A549 (cell line): ENCODE data around the gene MPPED1. TPM values are rescaled to one million over a fixed set of nuclear protein-coding genes. Genes with fewer than 3 reads are reported as not detected.

Experiments used
- ATAC-seq, 2 experiments: fragments of 200-7000 bp in 1 of 2; fragments of >200 bp in 1 of 2; cut with Nextera tagmentation in 1 of 2; cut with Tn5 transposase in 1 of 2; 3 replicates each; pipeline versions ENCODE4 v1.8.0 to v1.9.1; 2018 to 2020; ENCODE audit warnings: mild to moderate bottlenecking in 1 of 2, moderate library complexity in 1 of 2
- CTCF ChIA-PET: fragments of 300-600 bp; sonication (Branson Sonifier 250); formaldehyde crosslinking; extraction: SDS; loops from one replicate; lab custom pipeline; 2021; ENCODE audit warnings: antibody characterized with exemption, inconsistent platforms; lab: Yijun Ruan, JAX
- POLR2A ChIA-PET: fragments of 350-600 bp; formaldehyde crosslinking; extraction: SDS; loops from one replicate; lab custom pipeline; 2021; ENCODE audit warnings: antibody characterized with exemption, inconsistent platforms; lab: Yijun Ruan, JAX
- DNase-seq, 2 experiments: peaks; one replicate each; pipeline versions ENCODE4 v3.0.0 to v3.0.0-alpha.2; 2011 to 2016; ENCODE audit warnings: low read depth in 1 of 2, low spot score in 1 of 2
- FAIRE-seq: peaks from 2 replicates; lab custom pipeline; 2011; peaks lifted over from hg19 to GRCh38; lab: Jason Lieb, UNC
- H3K27ac ChIP-seq, 2 experiments: fragments of >200 bp; sonication (Bioruptor Twin); formaldehyde crosslinking; 3 replicates each; pipeline ENCODE4 v1.5.1; 2016 to 2017
- H3K4me1 ChIP-seq: fragments of >200 bp; sonication (Bioruptor Twin); formaldehyde crosslinking; 3 replicates; pipeline ENCODE4 v1.6.1; 2016
- H3K4me2 ChIP-seq: fragments of >200 bp; sonication (Bioruptor Twin); formaldehyde crosslinking; 3 replicates; pipeline ENCODE4 v1.6.1; 2016
- H3K4me3 ChIP-seq: fragments of >200 bp; sonication (Bioruptor Twin); formaldehyde crosslinking; 3 replicates; pipeline ENCODE4 v1.5.1; 2016
- H3K9me3 ChIP-seq: fragments of >200 bp; sonication (Bioruptor Twin); formaldehyde crosslinking; 3 replicates; pipeline ENCODE4 v1.6.1; 2016
- EHF ChIP-seq: fragments of 250-450 bp; sonication (Bioruptor Pico); IDR thresholded peaks from 2 replicates; pipeline ENCODE4 v1.5.0; 2020; ENCODE audit warnings: mild to moderate bottlenecking
- EP300 ChIP-seq, 2 experiments: fragments of >200 bp; sonication (Bioruptor Twin); formaldehyde crosslinking; IDR thresholded peaks; 2 replicates in 1 of 2; 3 replicates in 1 of 2; pipeline ENCODE4 v1.6.1; 2016 to 2017
- ESRRA ChIP-seq: fragments of 150-350 bp; IDR thresholded peaks from 2 replicates; pipeline ENCODE4 v1.6.1; 2014; ENCODE audit warnings: mild to moderate bottlenecking, low read length, borderline replicate concordance
- FOSB ChIP-seq: fragments of 250-450 bp; sonication (Bioruptor Pico); IDR thresholded peaks from 2 replicates; pipeline ENCODE4 v1.5.0; 2020; ENCODE audit warnings: mild to moderate bottlenecking, moderate library complexity
- FOSL2 ChIP-seq, 2 experiments: fragments of 450-650 bp in 1 of 2; fragments of >200 bp in 1 of 2; sonication (Bioruptor Twin) in 1 of 2; formaldehyde crosslinking; IDR thresholded peaks; 2 replicates each; pipeline versions ENCODE4 v1.5.0 to v1.6.1; 2016 to 2020; ENCODE audit warnings: mild to moderate bottlenecking in 1 of 2, moderate library complexity in 1 of 2
- FOXS1 ChIP-seq: fragments of 250-450 bp; sonication (Bioruptor Pico); IDR thresholded peaks from 2 replicates; pipeline ENCODE4 v1.5.0; 2020; ENCODE audit warnings: mild to moderate bottlenecking, moderate library complexity
- HEYL ChIP-seq: fragments of 250-450 bp; sonication (Bioruptor Pico); IDR thresholded peaks from 2 replicates; pipeline ENCODE4 v1.8.0; 2021; ENCODE audit warnings: mild to moderate bottlenecking, moderate library complexity
- HOXB5 ChIP-seq: fragments of 250-450 bp; sonication (Bioruptor Pico); IDR thresholded peaks from 2 replicates; pipeline ENCODE4 v1.5.0; 2020; ENCODE audit warnings: mild to moderate bottlenecking, moderate library complexity
- MYC ChIP-seq: IDR thresholded peaks from 2 replicates; pipeline ENCODE4 v1.6.1; 2012; ENCODE audit warnings: mild to moderate bottlenecking, inconsistent platforms, low read length, improper control_type of control experiment, borderline replicate concordance
- NPAS2 ChIP-seq: fragments of 250-450 bp; sonication (Bioruptor Pico); IDR thresholded peaks from 2 replicates; pipeline ENCODE4 v1.8.0; 2022; ENCODE audit warnings: mild to moderate bottlenecking, moderate library complexity, borderline replicate concordance
- POLR2AphosphoS2 ChIP-seq: conservative IDR thresholded peaks from 2 replicates; pipeline ENCODE4 v1.6.1; 2012; ENCODE audit warnings: low read length, improper control_type of control experiment, inconsistent platforms
- RARB ChIP-seq: fragments of 250-450 bp; sonication (Bioruptor Pico); IDR thresholded peaks from 2 replicates; pipeline ENCODE4 v1.8.0; 2021; ENCODE audit warnings: mild to moderate bottlenecking, moderate library complexity
- RFX5 ChIP-seq: fragments of 450-650 bp; IDR thresholded peaks from 2 replicates; pipeline ENCODE4 v1.7.1; 2014; ENCODE audit warnings: antibody characterized with exemption, mild to moderate bottlenecking, moderate library complexity
- SMC3 ChIP-seq: fragments of >200 bp; sonication (Bioruptor Twin); formaldehyde crosslinking; IDR thresholded peaks from 3 replicates; pipeline ENCODE4 v1.6.1; 2018; ENCODE audit warnings: inconsistent platforms
- TFCP2L1 ChIP-seq: fragments of 250-450 bp; sonication (Bioruptor Pico); IDR thresholded peaks from 2 replicates; pipeline ENCODE4 v1.5.0; 2021; ENCODE audit warnings: mild to moderate bottlenecking
- TP53 ChIP-seq: fragments of 250-450 bp; sonication (Bioruptor Pico); IDR thresholded peaks from 2 replicates; pipeline ENCODE4 v1.5.0; 2021; ENCODE audit warnings: mild to moderate bottlenecking, moderate library complexity
- ZC3H11A ChIP-seq: fragments of 450-650 bp; IDR thresholded peaks from 2 replicates; pipeline ENCODE4 v1.6.1; 2014; ENCODE audit warnings: antibody characterized with exemption, mild to moderate bottlenecking
- ZSCAN20 ChIP-seq: fragments of 250-450 bp; sonication (Bioruptor Pico); IDR thresholded peaks from 2 replicates; pipeline ENCODE4 v1.8.0; 2022; ENCODE audit warnings: mild to moderate bottlenecking, moderate library complexity
- WGBS: methylation state at CpG from one replicate; pipeline ENCODE4 v1.1.6; 2017; ENCODE audit errors: missing lambda C conversion rate; 5-methylcytosine and 5-hydroxymethylcytosine counted together
- polyA plus RNA-seq, 4 experiments: library from polyadenylated mRNA; depleted of rRNA in 3 of 4; stranded (reverse); fragments of >200 nt; fragmentation: RNase III in 1 of 4; extraction: RNeasy Plus Mini Kit Qiagen cat#74134 plus additional on column Dnase treatment in 1 of 4; gene quantifications; 2 replicates in 3 of 4; 3 replicates in 1 of 4; pipeline ENCODE4 v1.2.3, GENCODE V29; 2011 to 2017
- TF ChIP-seq, protein P1 (sequence below): IDR thresholded peaks from 2 replicates; pipeline ENCODE4 v1.6.1; 2012
- TF ChIP-seq, protein P2 (sequence below): fragments of >200 bp; sonication (Bioruptor Twin); formaldehyde crosslinking; IDR thresholded peaks from 3 replicates; pipeline ENCODE4 v1.5.1; 2016
- TF ChIP-seq, protein P3 (sequence below): fragments of >200 bp; sonication (Bioruptor Twin); formaldehyde crosslinking; IDR thresholded peaks from 2 replicates; pipeline ENCODE4 v1.6.1; 2016
- TF ChIP-seq, protein P4 (sequence below): fragments of 150-350 bp; IDR thresholded peaks from 2 replicates; pipeline ENCODE4 v1.6.1; 2014; ENCODE audit warnings: low read depth, mild to moderate bottlenecking, low read length
- TF ChIP-seq, protein P5 (sequence below): fragments of 450-650 bp; IDR thresholded peaks from 2 replicates; pipeline ENCODE4 v1.6.1; 2014; ENCODE audit warnings: antibody characterized with exemption

MPPED1 gene
- polyA plus RNA-seq, 2 of the 4 experiments (the other 2 are of a cell fraction) = not detected

GRCh38 chr22:43431808-43432554 lies 20.2 kb downstream of the MPPED1 start:
- Histone ChIP-seq H3K4me1 (no peaks in the 10 kb centered on the region), H3K27ac (no peak overlapping the region), H3K9me3 (no peaks in the 10 kb centered on the region), H3K4me3 (no peak overlapping the region), H3K4me2 (no peak overlapping the region)
- ChIA-PET CTCF (no interaction called here), POLR2A (no interaction called here)
- DNase-seq (no peak), ATAC-seq (no peak), FAIRE-seq (no peak)
- TF ChIP-seq EP300 (IDR thresholded peaks at IDR 0.05) (no peak), TP53 (CRISPR knock-in tag) (no peak), FOXS1 (CRISPR knock-in tag) (no peak), SMC3 (no peak), HOXB5 (CRISPR knock-in tag) (no peak), HEYL (CRISPR knock-in tag) (no peak), TFCP2L1 (CRISPR knock-in tag) (no peak)
- TF ChIP-seq, protein P1, sequence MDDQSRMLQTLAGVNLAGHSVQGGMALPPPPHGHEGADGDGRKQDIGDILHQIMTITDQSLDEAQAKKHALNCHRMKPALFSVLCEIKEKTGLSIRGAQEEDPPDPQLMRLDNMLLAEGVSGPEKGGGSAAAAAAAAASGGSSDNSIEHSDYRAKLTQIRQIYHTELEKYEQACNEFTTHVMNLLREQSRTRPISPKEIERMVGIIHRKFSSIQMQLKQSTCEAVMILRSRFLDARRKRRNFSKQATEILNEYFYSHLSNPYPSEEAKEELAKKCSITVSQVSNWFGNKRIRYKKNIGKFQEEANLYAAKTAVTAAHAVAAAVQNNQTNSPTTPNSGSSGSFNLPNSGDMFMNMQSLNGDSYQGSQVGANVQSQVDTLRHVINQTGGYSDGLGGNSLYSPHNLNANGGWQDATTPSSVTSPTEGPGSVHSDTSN = no peak
- TF ChIP-seq, protein P2, sequence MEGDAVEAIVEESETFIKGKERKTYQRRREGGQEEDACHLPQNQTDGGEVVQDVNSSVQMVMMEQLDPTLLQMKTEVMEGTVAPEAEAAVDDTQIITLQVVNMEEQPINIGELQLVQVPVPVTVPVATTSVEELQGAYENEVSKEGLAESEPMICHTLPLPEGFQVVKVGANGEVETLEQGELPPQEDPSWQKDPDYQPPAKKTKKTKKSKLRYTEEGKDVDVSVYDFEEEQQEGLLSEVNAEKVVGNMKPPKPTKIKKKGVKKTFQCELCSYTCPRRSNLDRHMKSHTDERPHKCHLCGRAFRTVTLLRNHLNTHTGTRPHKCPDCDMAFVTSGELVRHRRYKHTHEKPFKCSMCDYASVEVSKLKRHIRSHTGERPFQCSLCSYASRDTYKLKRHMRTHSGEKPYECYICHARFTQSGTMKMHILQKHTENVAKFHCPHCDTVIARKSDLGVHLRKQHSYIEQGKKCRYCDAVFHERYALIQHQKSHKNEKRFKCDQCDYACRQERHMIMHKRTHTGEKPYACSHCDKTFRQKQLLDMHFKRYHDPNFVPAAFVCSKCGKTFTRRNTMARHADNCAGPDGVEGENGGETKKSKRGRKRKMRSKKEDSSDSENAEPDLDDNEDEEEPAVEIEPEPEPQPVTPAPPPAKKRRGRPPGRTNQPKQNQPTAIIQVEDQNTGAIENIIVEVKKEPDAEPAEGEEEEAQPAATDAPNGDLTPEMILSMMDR = no peak
- 4% methylated on average over 7 of the region's 8 CpGs for WGBS

DNA sequence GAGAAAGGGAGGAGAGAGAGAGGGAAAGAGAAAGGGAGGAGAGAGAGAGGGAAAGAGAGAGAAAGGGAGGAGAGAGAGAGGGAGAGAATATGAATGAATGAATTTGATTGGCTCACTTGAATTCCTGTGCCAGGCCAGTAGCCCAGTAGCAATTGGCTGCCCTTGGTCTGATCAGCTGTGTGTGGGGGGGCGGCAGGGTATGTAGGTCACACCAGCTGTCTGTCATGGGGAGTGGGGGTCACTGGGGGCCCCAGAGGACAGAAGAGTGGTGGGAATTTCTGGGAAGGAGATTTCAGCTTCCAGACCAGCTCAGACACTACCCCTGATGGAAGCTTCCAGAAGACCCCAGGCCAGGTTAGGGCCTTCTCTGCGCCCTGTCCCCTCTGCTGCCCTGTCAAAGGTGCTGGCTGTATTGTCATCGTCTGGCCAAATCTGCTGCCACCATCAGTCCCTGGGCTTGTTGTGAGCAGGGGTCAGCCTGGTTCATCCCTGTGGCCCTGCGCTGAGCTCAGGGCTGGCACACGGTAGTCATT lies 21.1 kb downstream of the MPPED1 start:
- ATAC-seq (no peak), FAIRE-seq (no peak), DNase-seq (no peak)
- WGBS = 87% methylated on average over 4 of the region's 5 CpGs
- ChIA-PET POLR2A (interaction anchor here (0.5 kb wide), 1 partner anchor 328 kb away, joined by 6 read pairs; no protein-coding TSS in a partner anchor), CTCF (no interaction called here)
- no peak overlapping the region for H3K4me2 ChIP-seq
- H3K4me1 ChIP-seq = no peaks in the 10 kb centered on the region
- H3K4me3 ChIP-seq = no peak overlapping the region
- TF ChIP-seq, protein P3, sequence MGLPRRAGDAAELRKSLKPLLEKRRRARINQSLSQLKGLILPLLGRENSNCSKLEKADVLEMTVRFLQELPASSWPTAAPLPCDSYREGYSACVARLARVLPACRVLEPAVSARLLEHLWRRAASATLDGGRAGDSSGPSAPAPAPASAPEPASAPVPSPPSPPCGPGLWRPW = no peak
- TF ChIP-seq, protein P4, sequence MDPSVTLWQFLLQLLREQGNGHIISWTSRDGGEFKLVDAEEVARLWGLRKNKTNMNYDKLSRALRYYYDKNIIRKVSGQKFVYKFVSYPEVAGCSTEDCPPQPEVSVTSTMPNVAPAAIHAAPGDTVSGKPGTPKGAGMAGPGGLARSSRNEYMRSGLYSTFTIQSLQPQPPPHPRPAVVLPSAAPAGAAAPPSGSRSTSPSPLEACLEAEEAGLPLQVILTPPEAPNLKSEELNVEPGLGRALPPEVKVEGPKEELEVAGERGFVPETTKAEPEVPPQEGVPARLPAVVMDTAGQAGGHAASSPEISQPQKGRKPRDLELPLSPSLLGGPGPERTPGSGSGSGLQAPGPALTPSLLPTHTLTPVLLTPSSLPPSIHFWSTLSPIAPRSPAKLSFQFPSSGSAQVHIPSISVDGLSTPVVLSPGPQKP = no peak
- TF ChIP-seq ZC3H11A (no peak), FOSL2 (IDR thresholded peaks at IDR 0.05) (no peak), FOSL2 (CRISPR knock-in tag; IDR thresholded peaks at IDR 0.05) (no peak)
- H3K27ac ChIP-seq = no peak overlapping the region
- no peaks in the 10 kb centered on the region for H3K9me3 ChIP-seq

GRCh38 chr22:43433451-43434274 lies 21.8 kb downstream of the MPPED1 start:
- no peak overlapping the region for H3K4me3 ChIP-seq
- H3K27ac ChIP-seq = no peak overlapping the region
- ATAC-seq = no peak
- ChIA-PET POLR2A (no interaction called here), CTCF (no interaction called here)
- 60% methylated on average over 33 of the region's 35 CpGs for WGBS
- no peaks in the 10 kb centered on the region for H3K4me1 ChIP-seq
- H3K4me2 ChIP-seq = no peak overlapping the region
- no peak for FAIRE-seq
- TF ChIP-seq ESRRA (no peak), POLR2AphosphoS2 (no peak), SMC3 (no peak), EHF (CRISPR knock-in tag) (no peak), RFX5 (no peak), NPAS2 (no peak), ZSCAN20 (CRISPR knock-in tag) (no peak), HOXB5 (CRISPR knock-in tag) (no peak), RARB (CRISPR knock-in tag) (no peak), FOSB (CRISPR knock-in tag) (no peak), MYC (no peak)
- TF ChIP-seq, protein P5, sequence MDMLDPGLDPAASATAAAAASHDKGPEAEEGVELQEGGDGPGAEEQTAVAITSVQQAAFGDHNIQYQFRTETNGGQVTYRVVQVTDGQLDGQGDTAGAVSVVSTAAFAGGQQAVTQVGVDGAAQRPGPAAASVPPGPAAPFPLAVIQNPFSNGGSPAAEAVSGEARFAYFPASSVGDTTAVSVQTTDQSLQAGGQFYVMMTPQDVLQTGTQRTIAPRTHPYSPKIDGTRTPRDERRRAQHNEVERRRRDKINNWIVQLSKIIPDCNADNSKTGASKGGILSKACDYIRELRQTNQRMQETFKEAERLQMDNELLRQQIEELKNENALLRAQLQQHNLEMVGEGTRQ = no peak
- TF ChIP-seq, protein P4 = no peak
- H3K9me3 ChIP-seq = no peaks in the 10 kb centered on the region
- no peak for DNase-seq
